Natural killer cell treated with Interleukin-12 subunit alpha and Interleukin-12 subunit beta and Interleukin-15 and Interleukin-18, amount 100 ng/mL, for 72 hours (primary cell): ENCODE results near the gene ZDHHC18. TPM values are rescaled to one million over a fixed set of nuclear protein-coding genes. Genes with fewer than 3 reads are reported as not detected.
A peak's percentile ranks its signal among the peaks of the same experiment; 100 is the strongest.

Source experiments
- ATAC-seq, 2 donors: fragments of 150-1000 bp; cut with Tn5 transposase in 1 of 2; sonication (Bioruptor Pico), chemical (Tn5 transposase) in 1 of 2; 2 replicates each; pipeline ENCODE4 v1.10.0; 2021
- DNase-seq: peaks from one replicate; pipeline ENCODE4 v3.0.0; 2022; ENCODE audit warnings: low spot score
- H3K27ac Mint-ChIP-seq, 2 donors: 1 replicate in 1 of 2; 2 replicates in 1 of 2; pipeline ENCODE4 v1.8.0; 2022; ENCODE audit warnings: mixed read lengths in 2 of 2, mild to moderate bottlenecking in 1 of 2, moderate library complexity in 1 of 2
- H3K27me3 Mint-ChIP-seq, 2 donors: 1 replicate in 1 of 2; 2 replicates in 1 of 2; pipeline ENCODE4 v1.8.0; 2022; ENCODE audit warnings: mixed read lengths in 2 of 2
- H3K36me3 Mint-ChIP-seq: one replicate; pipeline ENCODE4 v1.8.0; 2022; ENCODE audit warnings: mixed read lengths
- H3K4me1 Mint-ChIP-seq, 2 donors: 1 replicate in 1 of 2; 2 replicates in 1 of 2; pipeline ENCODE4 v1.8.0; 2022; ENCODE audit warnings: low read depth in 2 of 2, mixed read lengths in 2 of 2, mild to moderate bottlenecking in 1 of 2
- H3K4me3 Mint-ChIP-seq: one replicate; pipeline ENCODE4 v1.8.0; 2022; ENCODE audit warnings: mixed read lengths
- H3K9me3 Mint-ChIP-seq: 2 replicates; pipeline ENCODE4 v1.8.0; 2022; ENCODE audit warnings: mixed read lengths
- total RNA-seq, 2 donors: library from RNA; stranded (reverse); gene quantifications; one replicate each; pipeline ENCODE4 v1.2.3, GENCODE V29; 2022

Gene ZDHHC18
- total RNA-seq, result 100 to 1,000 TPM in 1 of 2 donors, 10 to 100 TPM in 1; 87.2 to 106 TPM

GRCh38 chr1:26826261-26827105 lies at the start of gene ZDHHC18:
ZDHHC18 (plus strand) TSS chr1:26826688; CDS start chr1:26826805, 117 bp downstream.
- H3K36me3 Mint-ChIP-seq, result peaks cover 12% of the 10 kb centered on the region
- H3K27me3 Mint-ChIP-seq, result no peaks in the 10 kb centered on the region
- DNase-seq (peak; percentile 85), ATAC-seq (peak; percentile 93 to 95)
- H3K4me1 Mint-ChIP-seq, result peaks cover 38 to 42% of the 10 kb centered on the region in 2 donors
- H3K27ac Mint-ChIP-seq, result peak within 1 kb of the TSS; percentile 99
- no peaks in the 10 kb centered on the region for H3K9me3 Mint-ChIP-seq
- H3K4me3 Mint-ChIP-seq, result peak within 1 kb of the TSS; percentile 96

GRCh38 chr1:26779098-26779668 lies 47.3 kb upstream of the ZDHHC18 start:
- Mint-ChIP-seq H3K27ac (peak overlapping the region; percentile 54 to 71), H3K27me3 (no peaks in the 10 kb centered on the region), H3K4me3 (no peak overlapping the region), H3K36me3 (peaks cover 38% of the 10 kb centered on the region), H3K4me1 (peaks cover 41 to 42% of the 10 kb centered on the region in 2 donors), H3K9me3 (no peaks in the 10 kb centered on the region)
- ATAC-seq, result peak in 1 of 2 donors; percentile 7
- DNase-seq, result no peak

GRCh38 chr1:26780344-26780957 lies 46.0 kb upstream of the ZDHHC18 start:
- Mint-ChIP-seq H3K36me3 (peaks cover 38% of the 10 kb centered on the region), H3K9me3 (no peaks in the 10 kb centered on the region), H3K4me1 (peaks cover 54 to 55% of the 10 kb centered on the region in 2 donors), H3K27me3 (no peaks in the 10 kb centered on the region), H3K4me3 (peak overlapping the region; percentile 10), H3K27ac (peak overlapping the region; percentile 65 to 99)
- DNase-seq (no peak), ATAC-seq (peak; percentile 18 to 37)

GRCh38 chr1:26781206-26781825 lies 45.2 kb upstream of the ZDHHC18 start:
- DNase-seq, result no peak
- H3K4me3 Mint-ChIP-seq, result peak overlapping the region; percentile 24
- no peaks in the 10 kb centered on the region for H3K27me3 Mint-ChIP-seq
- peaks cover 38% of the 10 kb centered on the region for H3K36me3 Mint-ChIP-seq
- H3K27ac Mint-ChIP-seq, result peak overlapping the region; percentile 65 to 99
- peaks cover 62 to 64% of the 10 kb centered on the region in 2 donors for H3K4me1 Mint-ChIP-seq
- ATAC-seq, result peak in 1 of 2 donors; percentile 44
- H3K9me3 Mint-ChIP-seq, result no peaks in the 10 kb centered on the region

GRCh38 chr1:26782521-26783212 lies 43.8 kb upstream of the ZDHHC18 start:
- Mint-ChIP-seq H3K4me3 (peak overlapping the region; percentile 6), H3K4me1 (peaks cover 76% of the 10 kb centered on the region in 2 donors), H3K27me3 (no peaks in the 10 kb centered on the region), H3K9me3 (no peaks in the 10 kb centered on the region), H3K27ac (peak overlapping the region; percentile 65 to 99), H3K36me3 (peaks cover 38% of the 10 kb centered on the region)
- no peak for ATAC-seq
- no peak for DNase-seq

- DNase-seq (no peak), ATAC-seq (no peak)
- peaks cover 33% of the 10 kb centered on the region for H3K36me3 Mint-ChIP-seq
- H3K9me3 Mint-ChIP-seq, result no peaks in the 10 kb centered on the region
- H3K27me3 Mint-ChIP-seq, result no peaks in the 10 kb centered on the region
- peaks cover 75% of the 10 kb centered on the region in 2 donors for H3K4me1 Mint-ChIP-seq
- H3K27ac Mint-ChIP-seq, result peak overlapping the region; percentile 65 to 99
- no peak overlapping the region for H3K4me3 Mint-ChIP-seq
Measured at GRCh38 chr1:26783646-26784022, 42.9 kb upstream of the ZDHHC18 start.

GRCh38 chr1:26784023-26784871 lies 42.2 kb upstream of the ZDHHC18 start:
- H3K4me3 Mint-ChIP-seq, result no peak overlapping the region
- ATAC-seq, result no peak
- H3K9me3 Mint-ChIP-seq, result no peaks in the 10 kb centered on the region
- no peaks in the 10 kb centered on the region for H3K27me3 Mint-ChIP-seq
- H3K27ac Mint-ChIP-seq, result peak overlapping the region; percentile 99 to 100
- peaks cover 26% of the 10 kb centered on the region for H3K36me3 Mint-ChIP-seq
- DNase-seq, result no peak
- peaks cover 75 to 76% of the 10 kb centered on the region in 2 donors for H3K4me1 Mint-ChIP-seq

GRCh38 chr1:26784886-26785285 lies 41.6 kb upstream of the ZDHHC18 start:
- no peaks in the 10 kb centered on the region for H3K9me3 Mint-ChIP-seq
- ATAC-seq (no peak), DNase-seq (no peak)
- no peaks in the 10 kb centered on the region for H3K27me3 Mint-ChIP-seq
- H3K4me1 Mint-ChIP-seq, result peaks cover 76 to 77% of the 10 kb centered on the region in 2 donors
- peak overlapping the region; percentile 94 for H3K4me3 Mint-ChIP-seq
- peak overlapping the region; percentile 99 to 100 for H3K27ac Mint-ChIP-seq
- peaks cover 22% of the 10 kb centered on the region for H3K36me3 Mint-ChIP-seq

- Mint-ChIP-seq H3K27me3 (no peaks in the 10 kb centered on the region), H3K4me3 (peak overlapping the region; percentile 94), H3K4me1 (peaks cover 81 to 85% of the 10 kb centered on the region in 2 donors), H3K36me3 (peaks cover 22% of the 10 kb centered on the region), H3K9me3 (no peaks in the 10 kb centered on the region), H3K27ac (peak overlapping the region; percentile 99 to 100)
- ATAC-seq (no peak), DNase-seq (no peak)
Measured at GRCh38 chr1:26785611-26786436, 40.7 kb upstream of the ZDHHC18 start.

- peak overlapping the region; percentile 99 to 100 for H3K27ac Mint-ChIP-seq
- no peaks in the 10 kb centered on the region for H3K27me3 Mint-ChIP-seq
- peaks cover 22% of the 10 kb centered on the region for H3K36me3 Mint-ChIP-seq
- H3K4me1 Mint-ChIP-seq, result peaks cover 85 to 88% of the 10 kb centered on the region in 2 donors
- ATAC-seq (peak; percentile 36 to 44), DNase-seq (peak; percentile 77)
- H3K4me3 Mint-ChIP-seq, result peak overlapping the region; percentile 94
- H3K9me3 Mint-ChIP-seq, result no peaks in the 10 kb centered on the region
Measured at GRCh38 chr1:26786437-26787380, 39.8 kb upstream of the ZDHHC18 start.

- ATAC-seq, result peak; percentile 82 to 86
- H3K4me1 Mint-ChIP-seq, result peaks cover 83 to 87% of the 10 kb centered on the region in 2 donors
- no peaks in the 10 kb centered on the region for H3K27me3 Mint-ChIP-seq
- DNase-seq, result peak; percentile 97
- peak overlapping the region; percentile 99 to 100 for H3K27ac Mint-ChIP-seq
- no peaks in the 10 kb centered on the region for H3K9me3 Mint-ChIP-seq
- peak overlapping the region; percentile 94 for H3K4me3 Mint-ChIP-seq
- peaks cover 17% of the 10 kb centered on the region for H3K36me3 Mint-ChIP-seq
Measured at GRCh38 chr1:26787381-26787705, 39.1 kb upstream of the ZDHHC18 start.
